K562 (cell line): ENCODE measurements around the gene COX6B2. TPM values are rescaled to one million over a fixed set of nuclear protein-coding genes. Genes with fewer than 3 reads are reported as not detected.
A peak's percentile ranks its signal among the peaks of the same experiment; 100 is the strongest.

ENCODE experiments used
- ELF1 ChIP-seq: fragments of 200-800 bp; sonication (Bioruptor generic); IDR thresholded peaks from 2 replicates; pipeline ENCODE4 v1.6.1; 2016; ENCODE audit warnings: missing genetic modification characterization, missing compliant biosample characterization
- HNRNPUL1 ChIP-seq: fragments of 200-400 bp; formaldehyde crosslinking; IDR thresholded peaks from 2 replicates; pipeline ENCODE4 v1.6.1; 2017; ENCODE audit warnings: low read length
- IRF2 ChIP-seq: sonication (generic); formaldehyde crosslinking; IDR thresholded peaks from 2 replicates; pipeline ENCODE4 v1.8.1; 2022; ENCODE audit warnings: mild to moderate bottlenecking, missing genetic modification reagents
- KHSRP ChIP-seq: fragments of 450-650 bp; IDR thresholded peaks from 2 replicates; pipeline ENCODE4 v1.6.1; 2017
- NFE2L1 ChIP-seq: fragments of 450-650 bp; IDR thresholded peaks from 2 replicates; pipeline ENCODE4 v1.6.1; 2016; ENCODE audit warnings: missing genetic modification characterization, low read depth, mild to moderate bottlenecking, missing compliant biosample characterization, moderate library complexity, borderline replicate concordance
- RNF2 ChIP-seq: sonication (generic); IDR thresholded peaks from 2 replicates; pipeline ENCODE4 v1.6.1; 2016
- SMAD4 ChIP-seq: fragments of 250-450 bp; sonication (Bioruptor Pico); conservative IDR thresholded peaks from 2 replicates; pipeline ENCODE4 v1.8.0; 2021; ENCODE audit warnings: inconsistent platforms, mild to moderate bottlenecking, moderate library complexity
- SUPT5H ChIP-seq: fragments of 450-650 bp; IDR thresholded peaks from 2 replicates; pipeline ENCODE4 v1.6.1; 2016
- TRIM28 ChIP-seq: fragments of 450-650 bp; IDR thresholded peaks from 2 replicates; pipeline ENCODE4 v1.6.1; 2017
- U2AF2 ChIP-seq: fragments of 200-400 bp; formaldehyde crosslinking; optimal IDR thresholded peaks from 2 replicates; pipeline ENCODE3; 2017; ENCODE audit warnings: low read depth, mild to moderate bottlenecking, low read length
- ZNF583 ChIP-seq: fragments of 250-450 bp; sonication (Bioruptor Pico); IDR thresholded peaks from 2 replicates; pipeline ENCODE4 v1.4.0; 2020
- polyA plus RNA-seq, 8 experiments: library from polyadenylated mRNA; depleted of rRNA in 4 of 8; stranded (reverse) in 5 of 8; unstranded in 3 of 8; fragments of >200 nt; fragmentation: Nextera tagmentation in 2 of 8; fragmentation: Illumina TruSeq in 1 of 8; extraction: Ambion mirVana in 2 of 8; extraction: Trizol in 1 of 8; gene quantifications; 2 replicates each; pipeline versions ENCODE4 v1.2.1 to v1.2.3, GENCODE V29; 2011 to 2014; ENCODE audit warnings: inconsistent platforms in 1 of 8, missing spikeins in 1 of 8
- total RNA-seq, 7 experiments: library from RNA; depleted of rRNA in 6 of 7; stranded (reverse); fragments of >200 nt in 6 of 7; fragmentation: Illumina TruSeq in 2 of 7; extraction: Trizol in 2 of 7; gene quantifications; 2 replicates each; pipeline versions ENCODE4 v1.2.1 to v1.2.3, GENCODE V29; 2011 to 2021; ENCODE audit warnings: low replicate concordance in 1 of 7
- TF ChIP-seq, protein P1 (sequence below): fragments of 450-650 bp; IDR thresholded peaks from 2 replicates; pipeline ENCODE4 v1.6.1; 2016; ENCODE audit warnings: low read depth
- TF ChIP-seq, protein P2 (sequence below): IDR thresholded peaks from 2 replicates; pipeline ENCODE4 v1.6.1; 2012; ENCODE audit warnings: low read depth, low read length, improper control_type of control experiment, borderline replicate concordance
- TF ChIP-seq, protein P3 (sequence below), 2 experiments: IDR thresholded peaks; 2 replicates each; pipeline ENCODE4 v1.6.1; 2011; ENCODE audit warnings: borderline replicate concordance in 1 of 2, control low read depth in 1 of 2, low read depth in 1 of 2, low read length in 1 of 2, mild to moderate bottlenecking in 1 of 2, mixed read lengths in 1 of 2, moderate library complexity in 1 of 2; ENCODE audit not compliant: insufficient read depth in 1 of 2, insufficient read length in 1 of 2, poor library complexity in 1 of 2, severe bottlenecking in 1 of 2; ENCODE audit errors: extremely low read depth in 1 of 2
- TF ChIP-seq, protein P4 (sequence below): fragments of 250-450 bp; sonication (Bioruptor Pico); IDR thresholded peaks from 2 replicates; pipeline ENCODE4 v1.8.0; 2022; ENCODE audit warnings: moderate library complexity, mild to moderate bottlenecking, inconsistent platforms
- TF ChIP-seq, protein P5 (sequence below): fragments of 250-450 bp; sonication (Bioruptor Pico); IDR thresholded peaks from 2 replicates; pipeline ENCODE4 v1.8.0; 2021; ENCODE audit warnings: moderate library complexity, mild to moderate bottlenecking, inconsistent platforms

Gene COX6B2
- total and polyA plus RNA-seq, 9 of the 15 experiments (the other 6 are each of a cell fraction or from before 2014, with no cell fraction given), result 0.40 to 2.5 (median 0.83) TPM

DNA sequence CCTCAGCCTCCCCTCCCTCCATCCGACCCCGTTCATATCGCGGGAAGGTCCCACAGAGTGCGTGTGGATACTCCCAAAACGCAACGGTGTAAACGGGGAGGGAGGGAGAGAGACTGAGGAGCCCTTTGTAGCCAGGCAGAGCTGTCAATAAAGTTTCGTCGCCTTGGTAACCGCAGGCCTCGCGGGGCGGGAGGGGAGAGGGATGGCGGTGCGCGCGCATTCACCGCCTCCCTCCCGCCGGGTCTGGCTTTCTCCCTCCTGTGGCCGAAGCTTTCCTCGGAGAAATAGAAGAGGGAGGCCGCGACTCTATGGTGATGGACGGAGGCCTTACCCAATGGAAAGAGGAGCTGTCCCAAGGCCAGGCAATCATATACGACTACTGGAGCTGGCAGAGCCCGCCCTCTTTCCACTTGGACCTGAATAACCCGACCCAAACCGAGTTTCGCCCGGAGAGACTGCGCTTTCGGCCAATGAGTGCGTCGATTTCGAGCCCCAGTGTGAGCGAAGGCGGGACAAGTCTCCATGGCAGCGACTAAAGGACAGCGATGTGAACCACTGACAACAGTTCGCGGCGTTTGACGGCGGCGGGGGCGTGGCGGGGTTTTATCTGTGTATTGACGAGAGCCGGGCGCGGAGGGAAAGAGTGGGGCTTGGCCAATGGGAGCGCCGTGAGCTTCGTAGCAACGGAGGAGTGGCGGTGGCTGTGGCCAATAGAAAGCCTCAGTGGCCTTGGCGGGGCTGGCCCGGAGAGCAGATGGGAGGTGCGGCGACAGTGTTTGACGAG lies 15.2 kb downstream of the COX6B2 start, which contains the start of gene KMT5C (continued):
- TF ChIP-seq, protein P1, sequence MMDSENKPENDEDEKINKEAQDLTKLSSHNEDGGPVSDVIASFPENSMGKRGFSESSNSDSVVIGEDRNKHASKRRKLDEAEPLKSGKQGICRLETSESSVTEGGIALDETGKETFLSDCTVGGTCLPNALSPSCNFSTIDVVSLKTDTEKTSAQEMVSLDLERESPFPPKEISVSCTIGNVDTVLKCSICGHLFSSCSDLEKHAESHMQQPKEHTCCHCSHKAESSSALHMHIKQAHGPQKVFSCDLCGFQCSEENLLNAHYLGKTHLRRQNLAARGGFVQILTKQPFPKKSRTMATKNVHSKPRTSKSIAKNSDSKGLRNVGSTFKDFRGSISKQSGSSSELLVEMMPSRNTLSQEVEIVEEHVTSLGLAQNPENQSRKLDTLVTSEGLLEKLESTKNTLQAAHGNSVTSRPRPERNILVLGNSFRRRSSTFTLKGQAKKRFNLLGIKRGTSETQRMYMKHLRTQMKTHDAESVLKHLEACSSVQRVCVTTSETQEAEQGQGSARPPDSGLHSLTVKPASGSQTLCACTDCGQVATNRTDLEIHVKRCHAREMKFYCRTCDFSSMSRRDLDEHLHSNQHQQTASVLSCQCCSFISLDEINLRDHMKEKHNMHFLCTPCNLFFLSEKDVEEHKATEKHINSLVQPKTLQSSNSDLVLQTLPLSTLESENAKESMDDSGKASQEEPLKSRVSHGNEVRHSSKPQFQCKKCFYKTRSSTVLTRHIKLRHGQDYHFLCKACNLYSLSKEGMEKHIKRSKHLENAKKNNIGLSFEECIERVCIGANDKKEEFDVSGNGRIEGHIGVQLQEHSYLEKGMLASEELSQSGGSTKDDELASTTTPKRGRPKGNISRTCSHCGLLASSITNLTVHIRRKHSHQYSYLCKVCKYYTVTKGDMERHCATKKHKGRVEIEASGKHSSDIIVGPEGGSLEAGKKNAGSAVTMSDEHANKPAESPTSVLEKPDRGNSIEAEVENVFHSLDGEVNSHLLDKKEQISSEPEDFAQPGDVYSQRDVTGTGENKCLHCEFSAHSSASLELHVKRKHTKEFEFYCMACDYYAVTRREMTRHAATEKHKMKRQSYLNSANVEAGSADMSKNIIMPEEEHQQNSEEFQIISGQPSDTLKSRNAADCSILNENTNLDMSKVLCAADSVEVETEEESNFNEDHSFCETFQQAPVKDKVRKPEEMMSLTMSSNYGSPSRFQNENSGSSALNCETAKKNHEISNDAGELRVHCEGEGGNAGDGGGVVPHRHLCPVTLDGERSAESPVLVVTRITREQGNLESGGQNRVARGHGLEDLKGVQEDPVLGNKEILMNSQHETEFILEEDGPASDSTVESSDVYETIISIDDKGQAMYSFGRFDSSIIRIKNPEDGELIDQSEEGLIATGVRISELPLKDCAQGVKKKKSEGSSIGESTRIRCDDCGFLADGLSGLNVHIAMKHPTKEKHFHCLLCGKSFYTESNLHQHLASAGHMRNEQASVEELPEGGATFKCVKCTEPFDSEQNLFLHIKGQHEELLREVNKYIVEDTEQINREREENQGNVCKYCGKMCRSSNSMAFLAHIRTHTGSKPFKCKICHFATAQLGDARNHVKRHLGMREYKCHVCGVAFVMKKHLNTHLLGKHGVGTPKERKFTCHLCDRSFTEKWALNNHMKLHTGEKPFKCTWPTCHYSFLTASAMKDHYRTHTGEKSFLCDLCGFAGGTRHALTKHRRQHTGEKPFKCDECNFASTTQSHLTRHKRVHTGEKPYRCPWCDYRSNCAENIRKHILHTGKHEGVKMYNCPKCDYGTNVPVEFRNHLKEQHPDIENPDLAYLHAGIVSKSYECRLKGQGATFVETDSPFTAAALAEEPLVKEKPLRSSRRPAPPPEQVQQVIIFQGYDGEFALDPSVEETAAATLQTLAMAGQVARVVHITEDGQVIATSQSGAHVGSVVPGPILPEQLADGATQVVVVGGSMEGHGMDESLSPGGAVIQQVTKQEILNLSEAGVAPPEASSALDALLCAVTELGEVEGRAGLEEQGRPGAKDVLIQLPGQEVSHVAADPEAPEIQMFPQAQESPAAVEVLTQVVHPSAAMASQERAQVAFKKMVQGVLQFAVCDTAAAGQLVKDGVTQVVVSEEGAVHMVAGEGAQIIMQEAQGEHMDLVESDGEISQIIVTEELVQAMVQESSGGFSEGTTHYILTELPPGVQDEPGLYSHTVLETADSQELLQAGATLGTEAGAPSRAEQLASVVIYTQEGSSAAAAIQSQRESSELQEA, result no peak
- TF ChIP-seq IRF2 (CRISPR knock-in tag) (no peak), SMAD4 (CRISPR knock-in tag) (peak; percentile 57), SUPT5H (no peak), TRIM28 (no peak), RNF2 (peak; percentile 56; the same call in 1 of the 2 replicates), HNRNPUL1 (no peak), NFE2L1 (tag) (no peak), ELF1 (tag) (no peak), U2AF2 (no peak), KHSRP (peak; percentile 75), ZNF583 (CRISPR knock-in tag) (no peak)
- TF ChIP-seq, protein P2, sequence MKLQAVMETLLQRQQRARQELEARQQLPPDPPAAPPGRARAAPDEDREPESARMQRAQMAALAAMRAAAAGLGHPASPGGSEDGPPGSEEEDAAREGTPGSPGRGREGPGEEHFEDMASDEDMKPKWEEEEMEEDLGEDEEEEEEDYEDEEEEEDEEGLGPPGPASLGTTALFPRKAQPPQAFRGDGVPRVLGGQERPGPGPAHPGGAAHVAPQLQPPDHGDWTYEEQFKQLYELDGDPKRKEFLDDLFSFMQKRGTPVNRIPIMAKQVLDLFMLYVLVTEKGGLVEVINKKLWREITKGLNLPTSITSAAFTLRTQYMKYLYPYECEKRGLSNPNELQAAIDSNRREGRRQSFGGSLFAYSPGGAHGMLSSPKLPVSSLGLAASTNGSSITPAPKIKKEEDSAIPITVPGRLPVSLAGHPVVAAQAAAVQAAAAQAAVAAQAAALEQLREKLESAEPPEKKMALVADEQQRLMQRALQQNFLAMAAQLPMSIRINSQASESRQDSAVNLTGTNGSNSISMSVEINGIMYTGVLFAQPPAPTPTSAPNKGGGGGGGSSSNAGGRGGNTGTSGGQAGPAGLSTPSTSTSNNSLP, result peak; percentile 90; the same call in 1 of the 2 replicates
- TF ChIP-seq, protein P3, sequence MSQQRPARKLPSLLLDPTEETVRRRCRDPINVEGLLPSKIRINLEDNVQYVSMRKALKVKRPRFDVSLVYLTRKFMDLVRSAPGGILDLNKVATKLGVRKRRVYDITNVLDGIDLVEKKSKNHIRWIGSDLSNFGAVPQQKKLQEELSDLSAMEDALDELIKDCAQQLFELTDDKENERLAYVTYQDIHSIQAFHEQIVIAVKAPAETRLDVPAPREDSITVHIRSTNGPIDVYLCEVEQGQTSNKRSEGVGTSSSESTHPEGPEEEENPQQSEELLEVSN (IDR thresholded peaks at IDR 0.05; ENCODE audit: borderline replicate concordance in 1 of 2, extremely low read depth in 1 of 2, insufficient read depth in 1 of 2, insufficient read length in 1 of 2, low read depth in 1 of 2, low read length in 1 of 2, poor library complexity in 1 of 2, severe bottlenecking in 1 of 2), result peak; percentile 57 to 71
- TF ChIP-seq, protein P4, sequence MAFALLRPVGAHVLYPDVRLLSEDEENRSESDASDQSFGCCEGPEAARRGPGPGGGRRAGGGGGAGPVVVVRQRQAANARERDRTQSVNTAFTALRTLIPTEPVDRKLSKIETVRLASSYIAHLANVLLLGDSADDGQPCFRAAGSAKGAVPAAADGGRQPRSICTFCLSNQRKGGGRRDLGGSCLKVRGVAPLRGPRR (CRISPR knock-in tag), result no peak
- TF ChIP-seq, protein P5, sequence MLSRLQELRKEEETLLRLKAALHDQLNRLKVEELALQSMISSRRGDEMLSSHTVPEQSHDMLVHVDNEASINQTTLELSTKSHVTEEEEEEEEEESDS (CRISPR knock-in tag), result no peak
